GM18951 (cell line): Measurements from ENCODE around the gene RAPGEF4.

Experiments used
- POLR2A ChIP-seq: IDR thresholded peaks from 4 replicates; pipeline ENCODE4 v1.6.1; 2011; ENCODE audit warnings: mild to moderate bottlenecking; ENCODE audit not compliant: insufficient read length, insufficient read depth; ENCODE audit errors: extremely low read depth
- in situ Hi-C: fragments of 300-500 bp; cut with MboI; formaldehyde crosslinking; loops from one replicate; pipeline ENCODE4 v1.12.0; 2022; ENCODE audit warnings: low sequenced_read_pairs, mixed read lengths, inconsistent platforms; ENCODE audit not compliant: unreplicated experiment

The RAPGEF4 gene

GRCh38 chr2:172833898-172834297 is 98.3 kb downstream of the RAPGEF4 start:
- no peak for TF ChIP-seq POLR2A
- in situ Hi-C loops: no loop called here

GRCh38 chr2:172834881-172835280 is 99.2 kb downstream of the RAPGEF4 start:
- TF ChIP-seq POLR2A: no peak
- in situ Hi-C loops: no loop called here

GRCh38 chr2:172836347-172836821 is 100.7 kb downstream of the RAPGEF4 start:
- in situ Hi-C loops: no loop called here
- TF ChIP-seq POLR2A: no peak

DNA sequence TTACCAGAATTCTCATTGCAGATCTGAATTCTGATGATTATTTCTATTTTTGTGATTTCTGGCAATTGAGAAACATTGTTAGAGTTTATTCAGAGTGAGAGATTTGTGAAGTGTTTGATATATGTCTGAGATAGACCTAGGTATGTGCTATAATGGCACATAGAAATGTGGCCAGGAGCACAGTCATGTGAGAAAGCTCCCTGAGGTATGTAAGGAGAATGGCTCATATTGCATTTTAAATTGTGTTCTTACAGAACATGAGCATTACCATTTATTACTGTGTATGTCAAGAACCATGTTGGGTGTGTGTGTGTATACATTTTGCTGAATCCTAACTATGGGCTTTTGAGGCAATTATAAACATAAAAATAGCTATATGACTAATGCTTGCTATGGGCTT is 101.2 kb downstream of the RAPGEF4 start:
- in situ Hi-C loops: no loop called here
- TF ChIP-seq POLR2A: no peak

DNA sequence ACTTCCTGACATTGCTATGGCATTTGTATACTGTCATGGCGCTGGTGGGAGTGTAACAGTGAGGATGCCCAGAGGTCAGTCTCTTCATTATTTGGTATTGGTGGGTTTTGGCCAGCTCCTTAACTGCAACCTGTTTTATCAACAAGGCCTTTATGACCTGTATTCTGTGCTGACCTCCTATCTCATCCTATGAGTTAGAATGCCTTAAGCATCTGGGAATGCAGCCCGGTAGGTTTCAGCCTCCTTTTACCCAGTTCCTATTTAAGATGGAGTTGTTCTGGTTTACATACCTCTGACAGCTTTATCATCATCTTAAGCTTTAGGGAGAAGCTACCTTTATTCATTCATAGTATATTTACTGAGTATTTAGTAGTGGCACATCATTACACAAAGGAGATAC is 103.8 kb downstream of the RAPGEF4 start:
- in situ Hi-C loops: no loop called here
- TF ChIP-seq POLR2A: no peak

GRCh38 chr2:172842511-172843265 is 107.0 kb downstream of the RAPGEF4 start:
- TF ChIP-seq POLR2A: no peak
- in situ Hi-C loops: no loop called here

DNA sequence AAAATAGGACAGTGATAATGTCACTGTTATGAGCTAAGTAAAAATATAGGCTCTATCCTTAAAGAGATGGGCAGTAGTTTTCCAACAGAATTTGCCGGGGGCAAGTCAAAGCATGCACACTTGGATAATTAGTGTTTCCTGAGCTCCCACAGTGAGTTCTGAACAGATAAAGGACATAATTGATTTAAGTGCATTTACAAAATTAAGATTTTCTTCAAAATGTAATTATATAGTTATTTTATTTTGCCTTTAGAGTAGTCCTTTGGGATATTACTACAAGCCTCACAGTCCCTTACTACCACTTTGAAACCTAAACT is 107.6 kb downstream of the RAPGEF4 start:
- no peak for TF ChIP-seq POLR2A

DNA sequence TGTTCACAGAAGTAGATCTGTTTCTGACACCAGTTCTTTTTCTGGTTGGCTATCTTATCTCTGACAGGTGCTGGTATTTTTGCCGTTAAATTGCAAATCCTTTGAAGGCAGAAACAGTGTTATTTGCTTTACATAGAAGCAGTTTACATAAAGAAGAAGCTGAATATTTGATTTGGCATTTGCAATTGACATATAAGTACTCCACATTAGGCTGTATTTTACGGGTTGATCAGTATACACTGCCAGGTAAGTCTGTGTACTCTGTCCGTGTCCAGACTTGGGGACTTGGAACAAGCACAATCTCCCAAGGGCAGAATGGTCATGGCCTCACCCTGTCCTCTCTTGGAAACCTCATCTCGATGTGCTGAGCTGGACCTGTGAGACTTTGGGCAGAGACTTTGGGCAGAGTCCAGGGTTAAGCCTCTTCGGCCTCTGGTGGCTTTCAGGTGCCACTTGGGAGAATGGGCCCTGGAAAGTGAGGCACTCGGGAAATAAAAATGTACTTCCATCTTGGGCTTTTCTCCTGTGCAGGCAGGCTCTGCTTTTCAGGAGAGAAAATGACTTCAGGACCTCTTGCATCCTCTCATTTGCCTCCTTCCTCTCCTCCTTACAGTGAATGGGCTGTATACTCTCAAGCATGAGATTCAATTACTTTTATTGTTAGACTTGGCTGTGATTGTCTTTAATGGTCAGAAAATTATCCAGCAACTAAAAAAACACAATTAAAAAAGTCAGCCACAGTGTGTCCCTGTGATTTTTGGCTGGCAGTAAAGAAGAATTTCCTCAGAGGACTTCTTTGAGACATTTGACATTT is 108.5 kb downstream of the RAPGEF4 start:
- in situ Hi-C loops: no loop called here
- TF ChIP-seq POLR2A: no peak

More for the DNA sequence above, 107.6 kb downstream of the RAPGEF4 start:
- in situ Hi-C loops: no loop called here

- in situ Hi-C loops: no loop called here
- no peak for TF ChIP-seq POLR2A
Measured at GRCh38 chr2:172845028-172845630, 109.5 kb downstream of the RAPGEF4 start.

GRCh38 chr2:172846551-172846950 is 110.9 kb downstream of the RAPGEF4 start:
- TF ChIP-seq POLR2A: no peak
- in situ Hi-C loops: no loop called here

DNA sequence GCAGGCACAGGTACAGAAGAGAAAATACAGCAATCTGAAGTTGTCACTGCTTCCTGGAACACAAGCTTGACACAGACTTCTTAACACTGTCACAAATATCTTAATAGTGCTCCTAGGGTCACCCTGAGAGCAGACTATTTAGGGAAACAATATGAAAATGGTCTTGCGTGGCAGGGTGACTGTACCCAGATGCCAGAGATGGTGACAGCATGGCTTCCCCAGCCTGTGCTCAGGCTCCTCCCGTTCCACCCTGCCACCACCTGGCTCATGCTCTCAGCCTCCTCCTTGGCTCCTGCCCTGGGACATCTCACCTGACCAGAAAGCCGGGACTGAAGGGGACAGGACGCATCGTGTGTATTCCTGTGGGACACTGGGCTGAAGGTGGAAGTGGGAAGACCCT is 111.5 kb downstream of the RAPGEF4 start:
- in situ Hi-C loops: no loop called here
- no peak for TF ChIP-seq POLR2A

DNA sequence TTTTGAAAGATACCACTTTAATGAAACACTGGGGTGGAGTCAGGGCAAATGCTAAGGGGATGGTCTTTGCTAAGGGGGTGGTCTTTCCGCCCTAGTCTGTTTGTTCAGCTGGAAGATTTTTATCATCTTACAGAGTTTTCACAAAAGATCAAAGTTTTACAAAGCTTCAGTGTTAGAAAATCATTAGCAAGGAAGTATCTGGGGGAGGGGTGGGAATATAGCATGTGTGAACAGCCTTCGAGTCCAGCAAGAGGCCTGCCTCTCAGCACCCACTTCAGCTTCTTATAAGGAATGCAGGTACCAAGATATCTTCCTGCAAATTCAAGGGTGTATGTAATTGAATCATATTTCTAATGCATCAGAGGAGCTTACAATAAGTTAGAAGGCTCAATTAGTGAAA is 112.9 kb downstream of the RAPGEF4 start:
- in situ Hi-C loops: no loop called here
- no peak for TF ChIP-seq POLR2A

DNA sequence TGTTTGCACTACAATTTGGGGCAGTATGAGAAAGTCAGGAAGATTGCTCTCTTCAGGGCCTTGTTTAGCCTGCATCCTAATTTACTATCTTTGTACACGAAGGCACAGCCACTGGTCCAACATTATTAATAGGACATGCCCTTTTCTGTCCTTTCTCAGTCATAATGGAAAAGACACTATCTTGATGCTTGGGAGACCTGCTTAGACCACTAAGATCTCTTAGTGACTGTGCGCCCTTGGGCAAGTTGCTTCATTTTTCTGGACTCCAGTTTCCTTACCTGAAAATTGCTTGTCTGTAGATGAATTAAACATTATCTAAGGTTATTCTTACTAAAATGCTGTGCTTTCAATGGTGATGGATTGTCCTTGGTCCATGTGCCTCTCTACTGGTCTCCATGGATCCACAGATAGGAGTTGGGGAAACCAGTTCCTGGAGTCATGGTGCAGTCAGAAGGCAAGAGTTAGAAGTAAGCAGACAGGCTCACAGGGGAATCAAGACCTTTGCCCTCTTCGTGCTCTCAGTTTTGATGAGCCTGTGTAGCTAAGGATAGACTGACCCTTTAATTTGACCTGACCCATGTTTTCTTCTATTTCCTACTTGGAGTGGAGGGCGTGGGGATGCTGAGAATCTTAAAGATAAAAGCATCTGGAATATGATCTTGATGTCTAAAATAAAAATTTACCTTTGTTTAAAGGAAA is 114.0 kb downstream of the RAPGEF4 start:
- TF ChIP-seq POLR2A: no peak
- in situ Hi-C loops: no loop called here
